Measurements from ENCODE around the gene SFT2D1. TPM values are rescaled to one million over a fixed set of nuclear protein-coding genes. Genes with fewer than 3 reads are reported as not detected.
"Not testable (repeated sequence)": the region's sequence is repeated elsewhere in the genome, so short reads cannot be mapped to it uniquely, and the experiment has no call there.

The SFT2D1 gene
- total and polyA plus RNA-seq, 9 donors, result 21.1 to 37.2 (median 35.8) TPM

GRCh38 chr6:166366921-166367320 is 24.6 kb upstream of the SFT2D1 start:
- Histone ChIP-seq H3K36me3 (ENCODE audit: control insufficient read depth, insufficient read depth, low read length) (peaks cover 21% of the 10 kb centered on the region), H3K27ac (ENCODE audit: low read length) (no peak overlapping the region), H3K9me3 (replicated peaks; ENCODE audit: control insufficient read depth, low read depth, low read length) (no peaks in the 10 kb centered on the region), H3K4me1 (ENCODE audit: control insufficient read depth, insufficient read depth, low read length) (peaks cover 11% of the 10 kb centered on the region), H3K4me3 (ENCODE audit: low read length) (no peak overlapping the region), H3K27me3 (ENCODE audit: control insufficient read depth, insufficient read depth, low read length) (no peaks in the 10 kb centered on the region)
- DNase-seq, result no peak
- no CpG with 5 or more reads among the region's 3 CpGs for WGBS (ENCODE audit: insufficient coverage)

DNA sequence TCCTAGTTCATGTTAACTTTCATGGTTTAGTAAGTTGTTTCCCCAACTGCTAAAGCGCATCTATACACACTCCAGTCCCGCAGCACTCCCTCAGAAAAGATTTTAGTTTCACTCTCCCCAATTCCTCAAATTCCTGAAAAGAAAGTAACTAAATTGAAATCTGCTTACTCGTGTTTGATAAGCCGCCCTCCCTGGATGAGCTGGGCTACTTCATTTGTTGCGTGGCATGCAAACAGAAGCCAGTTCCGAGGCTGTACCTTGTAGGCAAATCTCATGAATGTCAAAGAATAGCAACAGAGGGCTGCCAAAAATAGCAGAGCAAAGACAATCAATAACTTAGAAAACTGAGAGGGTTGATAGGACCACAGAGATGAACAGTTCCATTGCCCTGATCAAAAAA is 23.5 kb upstream of the SFT2D1 start:
- Histone ChIP-seq H3K27ac (ENCODE audit: low read length) (no peak overlapping the region), H3K36me3 (ENCODE audit: control insufficient read depth, insufficient read depth, low read length) (peaks cover 21% of the 10 kb centered on the region)

DNA sequence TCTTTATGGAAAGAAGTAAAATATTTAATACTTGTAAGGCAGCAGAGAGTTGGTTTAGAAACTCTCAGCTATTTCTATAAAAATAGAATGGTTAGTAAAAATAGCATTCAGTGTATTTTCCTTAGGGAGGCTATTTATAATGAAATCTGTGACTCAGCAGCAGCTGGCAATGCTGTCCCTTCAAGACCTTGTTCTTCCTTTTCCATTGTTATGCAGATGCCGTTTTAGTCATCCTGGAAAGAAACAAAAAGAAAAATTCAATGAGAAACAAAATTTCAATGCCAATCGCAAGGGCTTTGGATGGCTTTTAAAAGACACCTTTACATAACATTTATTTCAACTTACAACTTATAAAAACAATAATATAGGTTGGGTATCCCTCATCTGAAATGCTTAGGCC is 22.9 kb upstream of the SFT2D1 start:
- Histone ChIP-seq H3K4me3 (ENCODE audit: low read length) (no peak overlapping the region), H3K9me3 (replicated peaks; ENCODE audit: control insufficient read depth, low read depth, low read length) (no peaks in the 10 kb centered on the region), H3K27me3 (ENCODE audit: control insufficient read depth, insufficient read depth, low read length) (no peaks in the 10 kb centered on the region), H3K4me1 (ENCODE audit: control insufficient read depth, insufficient read depth, low read length) (peaks cover 11% of the 10 kb centered on the region), H3K27ac (ENCODE audit: low read length) (peak overlapping the region; percentile 31), H3K36me3 (ENCODE audit: control insufficient read depth, insufficient read depth, low read length) (peaks cover 21% of the 10 kb centered on the region)
- DNase-seq, result peak; percentile 72
- WGBS (ENCODE audit: insufficient coverage), result no CpG with 5 or more reads among the region's 2 CpGs

More for the DNA sequence above, 23.5 kb upstream of the SFT2D1 start:
- Histone ChIP-seq H3K4me1 (ENCODE audit: control insufficient read depth, insufficient read depth, low read length) (peaks cover 11% of the 10 kb centered on the region), H3K4me3 (ENCODE audit: low read length) (no peak overlapping the region), H3K27me3 (ENCODE audit: control insufficient read depth, insufficient read depth, low read length) (no peaks in the 10 kb centered on the region), H3K9me3 (replicated peaks; ENCODE audit: control insufficient read depth, low read depth, low read length) (no peaks in the 10 kb centered on the region)
- 65% methylated on average over 5 of the region's 6 CpGs for WGBS (ENCODE audit: insufficient coverage)
- no peak for DNase-seq

- H3K27ac ChIP-seq (ENCODE audit: low read length), result peak overlapping the region; percentile 37
- H3K36me3 ChIP-seq (ENCODE audit: control insufficient read depth, insufficient read depth, low read length), result peaks cover 21% of the 10 kb centered on the region
- peak; percentile 34 for DNase-seq
- H3K27me3 ChIP-seq (ENCODE audit: control insufficient read depth, insufficient read depth, low read length), result no peaks in the 10 kb centered on the region
- H3K4me1 ChIP-seq (ENCODE audit: control insufficient read depth, insufficient read depth, low read length), result peaks cover 11% of the 10 kb centered on the region
- 65% methylated on average over 6 of the region's 7 CpGs for WGBS (ENCODE audit: insufficient coverage)
- no peaks in the 10 kb centered on the region for H3K9me3 ChIP-seq (replicated peaks; ENCODE audit: control insufficient read depth, low read depth, low read length)
- no peak overlapping the region for H3K4me3 ChIP-seq (ENCODE audit: low read length)
Observed at GRCh38 chr6:166364456-166364855, 22.1 kb upstream of the SFT2D1 start.

DNA sequence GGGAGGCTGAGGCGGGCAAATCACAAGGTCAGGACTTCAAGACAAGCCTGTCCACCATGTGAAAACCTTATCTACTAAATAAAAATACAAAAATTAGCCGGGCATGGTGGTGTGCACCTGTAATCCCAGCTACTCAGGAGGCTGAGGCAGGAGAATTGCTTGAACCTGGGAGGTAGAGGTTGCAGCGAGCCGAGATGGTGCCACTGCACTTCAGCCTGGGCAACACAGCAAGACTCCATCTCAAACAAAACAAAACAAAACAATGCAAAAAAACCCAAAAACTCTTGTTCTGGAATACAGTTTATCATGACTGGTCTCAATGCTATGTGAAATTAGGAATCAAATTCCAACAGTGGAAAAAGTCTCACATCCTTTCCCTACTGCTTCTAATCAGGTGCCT is 20.1 kb upstream of the SFT2D1 start:
- not testable (repeated sequence) for DNase-seq; H3K9me3 ChIP-seq (replicated peaks; ENCODE audit: control insufficient read depth, low read depth, low read length); H3K27ac ChIP-seq (ENCODE audit: low read length); H3K27me3 ChIP-seq (ENCODE audit: control insufficient read depth, insufficient read depth, low read length); H3K4me3 ChIP-seq (ENCODE audit: low read length)
- WGBS (ENCODE audit: insufficient coverage), result no CpG with 5 or more reads among the region's 4 CpGs
- Histone ChIP-seq H3K36me3 (ENCODE audit: control insufficient read depth, insufficient read depth, low read length) (peaks cover 18% of the 10 kb centered on the region), H3K4me1 (ENCODE audit: control insufficient read depth, insufficient read depth, low read length) (peaks cover 11% of the 10 kb centered on the region)

GRCh38 chr6:166361077-166361429 is 18.7 kb upstream of the SFT2D1 start:
- WGBS (ENCODE audit: insufficient coverage), result no CpG with 5 or more reads among the region's 3 CpGs
- Histone ChIP-seq H3K27me3 (ENCODE audit: control insufficient read depth, insufficient read depth, low read length) (no peaks in the 10 kb centered on the region), H3K36me3 (ENCODE audit: control insufficient read depth, insufficient read depth, low read length) (peaks cover 16% of the 10 kb centered on the region), H3K9me3 (replicated peaks; ENCODE audit: control insufficient read depth, low read depth, low read length) (no peaks in the 10 kb centered on the region), H3K27ac (ENCODE audit: low read length) (no peak overlapping the region), H3K4me1 (ENCODE audit: control insufficient read depth, insufficient read depth, low read length) (peaks cover 11% of the 10 kb centered on the region), H3K4me3 (ENCODE audit: low read length) (no peak overlapping the region)
- DNase-seq, result no peak

DNA sequence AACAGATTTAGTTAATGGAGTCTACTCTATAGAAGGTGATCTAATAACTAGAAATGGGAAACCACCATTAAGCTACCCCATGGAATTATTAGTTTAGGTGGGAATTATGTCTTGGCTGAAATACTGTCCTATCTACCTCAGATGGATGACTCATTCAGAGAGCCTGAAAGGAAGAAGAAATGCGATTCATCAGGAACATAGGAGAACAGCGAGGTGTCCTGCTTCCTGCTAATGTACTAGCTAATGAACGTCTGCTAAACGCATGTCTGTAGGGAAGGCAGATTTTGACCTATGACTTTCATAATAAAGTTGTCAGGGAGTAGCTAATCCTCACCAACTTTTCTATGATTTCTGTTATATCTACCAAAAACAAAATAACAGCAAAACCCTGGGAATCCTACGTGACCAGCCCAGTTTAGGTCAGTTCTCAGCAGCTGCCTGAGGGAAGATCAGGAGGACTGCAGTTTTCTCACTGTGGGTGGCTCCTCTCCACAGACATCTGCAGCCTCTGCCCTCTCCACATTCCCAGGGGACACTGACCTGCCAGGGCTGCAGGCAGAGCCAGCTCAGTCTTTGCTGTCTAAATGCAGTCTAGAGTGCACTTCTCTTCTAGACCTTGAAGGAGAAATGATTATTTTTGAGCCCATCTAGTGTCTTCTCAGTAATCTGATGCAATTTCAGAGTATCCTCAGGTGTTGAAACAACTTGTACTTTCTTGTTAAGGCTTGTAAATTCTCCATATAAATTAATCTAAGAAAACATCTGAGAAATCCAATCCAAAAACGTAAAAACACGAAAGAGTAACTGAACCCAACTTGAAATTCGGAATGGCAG is 18.1 kb upstream of the SFT2D1 start:
- peaks cover 11% of the 10 kb centered on the region for H3K4me1 ChIP-seq (ENCODE audit: control insufficient read depth, insufficient read depth, low read length)
- 82% methylated on average over 4 of the region's 8 CpGs for WGBS (ENCODE audit: insufficient coverage)
- H3K36me3 ChIP-seq (ENCODE audit: control insufficient read depth, insufficient read depth, low read length), result peaks cover 13% of the 10 kb centered on the region
- H3K27me3 ChIP-seq (ENCODE audit: control insufficient read depth, insufficient read depth, low read length), result no peaks in the 10 kb centered on the region
- no peak overlapping the region for H3K27ac ChIP-seq (ENCODE audit: low read length)
- DNase-seq, result no peak
- H3K9me3 ChIP-seq (replicated peaks; ENCODE audit: control insufficient read depth, low read depth, low read length), result no peaks in the 10 kb centered on the region
- no peak overlapping the region for H3K4me3 ChIP-seq (ENCODE audit: low read length)

DNA sequence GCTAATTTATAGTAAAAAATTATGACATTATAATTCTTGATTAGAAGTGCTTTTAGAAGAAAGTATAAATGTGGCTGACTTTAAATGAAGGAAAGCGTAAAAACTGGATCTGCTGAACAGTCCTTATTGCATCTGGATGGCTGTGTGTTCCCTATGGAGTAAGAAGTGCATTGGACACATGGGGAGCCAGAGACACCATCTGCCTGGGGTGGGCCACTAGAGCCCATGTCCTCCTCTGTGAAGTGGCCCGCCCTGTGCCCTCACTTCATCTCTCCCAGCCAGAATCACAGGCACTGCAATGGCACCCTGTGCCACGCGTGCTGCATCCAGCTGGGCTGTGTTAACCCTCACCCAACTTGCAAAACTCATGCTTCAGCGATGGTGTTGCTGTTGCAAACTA is 13.2 kb upstream of the SFT2D1 start:
- H3K27me3 ChIP-seq (ENCODE audit: control insufficient read depth, insufficient read depth, low read length), result peaks cover 7% of the 10 kb centered on the region
- no peaks in the 10 kb centered on the region for H3K36me3 ChIP-seq (ENCODE audit: control insufficient read depth, insufficient read depth, low read length)
- no peak overlapping the region for H3K4me3 ChIP-seq (ENCODE audit: low read length)
- no peak overlapping the region for H3K27ac ChIP-seq (ENCODE audit: low read length)
- DNase-seq, result no peak
- H3K9me3 ChIP-seq (replicated peaks; ENCODE audit: control insufficient read depth, low read depth, low read length), result no peaks in the 10 kb centered on the region
- H3K4me1 ChIP-seq (ENCODE audit: control insufficient read depth, insufficient read depth, low read length), result no peaks in the 10 kb centered on the region
- WGBS (ENCODE audit: insufficient coverage), result 60% methylated on average over 3 of the region's 5 CpGs

- Histone ChIP-seq H3K4me3 (ENCODE audit: low read length) (no peak overlapping the region), H3K27me3 (ENCODE audit: control insufficient read depth, insufficient read depth, low read length) (peaks cover 7% of the 10 kb centered on the region), H3K4me1 (ENCODE audit: control insufficient read depth, insufficient read depth, low read length) (no peaks in the 10 kb centered on the region), H3K36me3 (ENCODE audit: control insufficient read depth, insufficient read depth, low read length) (no peaks in the 10 kb centered on the region), H3K27ac (ENCODE audit: low read length) (no peak overlapping the region), H3K9me3 (replicated peaks; ENCODE audit: control insufficient read depth, low read depth, low read length) (no peaks in the 10 kb centered on the region)
- no peak for DNase-seq
- WGBS (ENCODE audit: insufficient coverage), result no CpG with 5 or more reads among the region's 4 CpGs
Observed at GRCh38 chr6:166354965-166355364, 12.6 kb upstream of the SFT2D1 start.

DNA sequence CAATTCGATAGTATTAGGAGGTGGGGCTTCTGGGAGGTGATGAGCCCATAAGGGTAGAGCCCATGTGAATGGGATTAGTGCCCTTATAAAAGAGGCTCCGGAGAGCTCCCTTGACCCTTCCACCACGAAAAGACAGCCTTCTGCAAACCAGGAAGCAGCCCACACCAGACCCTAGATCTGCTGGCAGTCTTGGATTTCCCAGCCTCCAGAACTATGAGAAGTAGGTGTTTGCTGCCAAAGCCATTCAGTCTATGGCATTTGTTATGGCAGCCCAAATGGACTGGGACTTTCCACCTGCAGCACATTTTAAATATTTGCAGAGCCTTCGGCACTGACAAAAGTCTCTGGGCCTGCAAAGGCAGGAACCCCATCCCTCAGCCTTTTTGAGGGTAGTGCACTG is 11.8 kb upstream of the SFT2D1 start:
- Histone ChIP-seq H3K27me3 (ENCODE audit: control insufficient read depth, insufficient read depth, low read length) (peaks cover 7% of the 10 kb centered on the region), H3K4me1 (ENCODE audit: control insufficient read depth, insufficient read depth, low read length) (no peaks in the 10 kb centered on the region), H3K36me3 (ENCODE audit: control insufficient read depth, insufficient read depth, low read length) (no peaks in the 10 kb centered on the region), H3K27ac (ENCODE audit: low read length) (no peak overlapping the region), H3K4me3 (ENCODE audit: low read length) (no peak overlapping the region), H3K9me3 (replicated peaks; ENCODE audit: control insufficient read depth, low read depth, low read length) (no peaks in the 10 kb centered on the region)
- no CpG with 5 or more reads among the region's 4 CpGs for WGBS (ENCODE audit: insufficient coverage)
- no peak for DNase-seq

Measured in muscle of leg (tissue), 11 donors.